Stimulated activated CD4-positive, alpha-beta T cell treated with anti-CD3 and anti-CD28 coated beads, Interleukin-12 subunit alpha, Interleukin-12 subunit beta, amount 100 ng/mL, for 48 hours (primary cell): ENCODE results near the gene HTR3A.
"Not testable (repeated sequence)": the region's sequence is repeated elsewhere in the genome, so short reads cannot be mapped to it uniquely, and the experiment has no call there.

Experiments
- DNase-seq, 3 donors: peaks; one replicate each; pipeline ENCODE4 v3.0.0-alpha.2; 2020; ENCODE audit warnings: low read depth in 2 of 3, low spot score in 1 of 3

The HTR3A gene

DNA sequence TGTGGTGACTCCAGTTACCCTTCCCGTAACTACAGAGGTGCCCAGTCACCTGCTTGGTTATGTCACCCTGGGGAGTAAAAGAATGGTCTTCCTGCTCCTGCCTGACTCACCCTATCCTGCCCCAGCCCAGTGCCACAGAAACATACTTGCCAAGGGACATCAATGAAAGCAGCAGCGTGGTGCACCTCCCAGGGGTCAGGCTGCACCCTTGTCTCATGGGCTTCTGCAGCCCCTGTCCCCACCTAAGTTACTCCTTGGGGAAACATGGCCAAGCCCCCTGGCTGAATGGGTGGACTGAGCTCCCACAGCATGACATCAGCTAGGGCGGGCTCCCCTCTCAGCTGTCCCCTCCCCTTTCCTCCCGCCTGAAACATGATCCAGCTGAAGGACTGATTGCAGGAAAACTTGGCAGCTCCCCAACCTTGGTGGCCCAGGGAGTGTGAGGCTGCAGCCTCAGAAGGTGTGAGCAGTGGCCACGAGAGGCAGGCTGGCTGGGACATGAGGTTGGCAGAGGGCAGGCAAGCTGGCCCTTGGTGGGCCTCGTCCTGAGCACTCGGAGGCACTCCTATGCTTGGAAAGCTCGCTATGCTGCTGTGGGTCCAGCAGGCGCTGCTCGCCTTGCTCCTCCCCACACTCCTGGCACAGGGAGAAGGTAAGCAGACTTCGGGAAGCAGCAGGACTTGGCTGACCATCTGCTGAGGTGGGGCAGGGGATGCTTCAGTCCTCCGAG, at the start of gene HTR3A:
Gene HTR3A (plus strand): TSS at position 368 of the 730 bp plus-strand sequence. CDS start 218 bp downstream, at position 586.
- DNase-seq = no peak

DNA sequence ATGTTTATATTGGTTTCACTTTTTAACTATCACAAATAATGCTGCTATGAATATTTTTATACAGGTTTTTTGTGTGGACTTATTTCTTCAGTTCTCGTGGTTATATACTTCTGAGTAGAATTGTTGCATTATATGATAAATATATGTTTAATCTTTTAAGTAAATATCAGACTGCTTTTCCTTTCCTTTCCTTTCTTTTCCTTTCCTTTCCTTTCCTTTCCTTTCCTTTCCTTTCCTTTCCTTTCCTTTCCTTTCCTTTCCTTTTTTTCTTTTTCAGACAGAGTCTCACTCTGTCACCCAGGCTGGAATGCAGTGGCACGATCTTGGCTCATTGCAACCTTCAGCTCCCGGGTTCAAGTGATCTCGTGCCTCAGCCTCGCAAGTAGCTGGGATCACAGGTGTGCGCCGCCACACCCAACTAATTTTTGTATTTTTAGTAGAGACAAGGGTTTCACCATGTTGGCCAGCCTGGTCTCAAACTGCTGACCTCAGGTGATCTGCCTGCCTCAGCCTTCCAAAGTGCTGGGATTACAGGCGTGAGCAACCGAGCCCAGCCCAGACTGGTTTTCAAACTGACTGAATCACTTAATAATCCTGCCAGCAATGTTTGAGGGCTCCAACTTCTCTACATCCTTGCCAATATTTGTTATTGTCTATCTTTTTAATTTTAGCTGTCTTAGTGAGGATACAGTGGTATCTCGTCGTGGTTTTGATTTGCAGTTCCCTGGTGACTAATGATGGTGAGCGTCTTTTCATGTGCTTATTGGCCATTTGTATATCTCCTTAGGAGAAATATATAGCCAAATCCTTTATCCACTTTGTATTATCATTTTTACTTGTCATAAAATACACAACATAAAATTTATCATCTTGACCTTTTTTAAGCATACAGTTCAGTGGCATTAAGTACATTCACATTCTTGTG, 48.4 kb upstream of the HTR3A start:
- DNase-seq = no peak

DNA sequence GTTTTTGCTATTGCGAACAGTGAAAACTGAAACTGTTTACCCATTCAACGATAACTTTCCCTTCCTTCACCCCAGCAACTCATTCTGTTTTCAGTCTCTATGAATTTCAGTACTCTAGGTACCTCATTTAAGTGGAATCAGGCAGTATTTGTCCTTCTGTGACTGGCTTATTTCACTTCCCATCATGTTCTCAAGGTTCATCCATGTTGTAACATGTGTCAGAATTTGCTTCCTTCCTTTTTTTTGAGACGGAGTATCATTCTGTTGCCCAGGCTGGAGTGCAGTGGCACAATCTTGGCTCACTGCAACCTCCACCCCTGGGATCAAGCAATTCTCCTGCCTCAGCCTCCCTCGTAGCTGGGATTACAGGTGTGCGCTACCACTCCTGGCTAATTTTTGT, 46.6 kb upstream of the HTR3A start:
- no peak for DNase-seq

- DNase-seq = no peak
Measured at GRCh38 chr11:113932788-113933187, 42.1 kb upstream of the HTR3A start.

- not testable (repeated sequence) for DNase-seq
Measured at GRCh38 chr11:113934193-113934592, 40.7 kb upstream of the HTR3A start.

GRCh38 chr11:113934761-113935160, 40.1 kb upstream of the HTR3A start:
- DNase-seq = no peak

DNA sequence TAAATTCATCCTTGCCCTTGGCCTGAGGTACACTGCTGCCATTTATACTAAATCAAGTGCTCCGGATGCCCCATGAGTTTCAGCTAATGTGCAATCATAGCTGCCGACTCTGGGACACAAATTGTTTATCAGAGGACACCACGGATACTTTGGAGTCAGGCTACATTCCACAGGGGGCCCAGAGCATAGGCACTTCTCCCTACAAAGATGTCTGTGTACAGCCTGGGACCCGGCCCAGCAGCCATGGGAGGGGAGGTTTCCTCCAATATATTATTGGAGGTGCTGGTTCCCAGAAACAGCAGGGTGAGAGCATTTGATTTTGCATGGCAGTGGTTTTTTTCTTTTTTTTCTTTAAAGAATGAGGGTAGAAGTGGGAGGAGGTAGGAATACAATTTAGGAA, 39.0 kb upstream of the HTR3A start:
- DNase-seq = no peak

GRCh38 chr11:113937918-113938317, 37.0 kb upstream of the HTR3A start:
- no peak for DNase-seq

DNA sequence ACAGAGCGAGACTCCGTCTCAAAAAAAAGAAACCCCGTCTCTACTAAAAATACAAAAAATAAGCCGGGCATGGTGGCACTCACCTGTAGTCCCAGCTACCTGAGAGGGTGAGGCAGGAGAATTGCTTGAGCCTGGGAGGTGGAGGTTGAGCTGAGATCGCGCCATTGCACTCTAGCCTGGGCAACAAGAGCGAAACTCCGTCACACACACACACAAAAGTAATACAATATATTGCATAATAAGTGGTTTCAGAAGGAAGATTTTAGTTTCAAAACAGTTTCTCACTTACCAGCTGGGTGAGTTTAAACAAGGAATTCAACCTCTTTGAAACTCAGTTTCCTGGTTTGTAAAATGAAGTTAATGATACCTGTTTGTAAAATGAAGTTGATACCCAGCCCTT, 32.7 kb upstream of the HTR3A start:
- no peak for DNase-seq

DNA sequence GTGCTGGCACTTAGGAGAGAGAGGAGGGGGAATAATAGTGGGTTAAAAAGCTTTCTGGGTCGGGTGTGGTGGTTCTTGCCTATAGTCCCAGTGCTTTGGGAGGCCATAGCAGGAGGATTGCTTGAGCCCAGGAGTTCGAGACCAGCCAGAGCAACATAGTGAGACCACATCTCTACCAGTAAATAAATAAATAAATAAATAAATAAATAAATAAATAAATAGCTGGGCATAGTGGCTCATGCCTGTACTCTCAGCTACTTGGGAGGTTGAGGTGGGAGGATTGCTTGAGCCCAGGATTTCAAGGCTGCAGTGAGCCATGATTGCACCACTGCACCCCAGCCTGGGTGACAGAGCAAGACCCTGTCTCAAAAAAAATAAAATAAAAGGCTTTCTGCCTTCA, 28.7 kb upstream of the HTR3A start:
- not testable (repeated sequence) for DNase-seq

GRCh38 chr11:113947994-113948393, 26.9 kb upstream of the HTR3A start:
- DNase-seq = no peak

DNA sequence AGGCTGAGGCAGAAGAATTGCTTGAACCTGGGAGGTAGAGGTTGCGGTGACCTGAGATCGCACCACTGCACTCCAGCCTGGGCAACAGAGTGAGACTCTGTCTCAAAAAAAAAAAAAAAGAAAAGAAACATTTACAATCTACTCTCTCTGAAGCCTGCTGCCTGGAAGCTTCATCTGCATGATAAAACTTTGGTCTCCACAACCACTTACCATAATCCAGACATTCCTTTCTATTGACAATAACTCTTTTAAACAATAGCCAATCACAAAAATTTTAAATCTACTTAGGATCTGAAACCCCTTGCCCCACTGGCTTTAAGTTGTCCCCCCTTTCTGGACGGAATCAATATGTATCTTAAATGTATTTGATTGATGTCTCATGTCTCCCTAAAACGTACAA, 25.0 kb upstream of the HTR3A start:
- DNase-seq = no peak

- DNase-seq = no peak
Measured at GRCh38 chr11:113951537-113951936, 23.4 kb upstream of the HTR3A start.

GRCh38 chr11:113952070-113952469, 22.8 kb upstream of the HTR3A start:
- no peak for DNase-seq

GRCh38 chr11:113952588-113952987, 22.3 kb upstream of the HTR3A start:
- no peak for DNase-seq

- DNase-seq = no peak
Measured at GRCh38 chr11:113954235-113954634, 20.7 kb upstream of the HTR3A start.

DNA sequence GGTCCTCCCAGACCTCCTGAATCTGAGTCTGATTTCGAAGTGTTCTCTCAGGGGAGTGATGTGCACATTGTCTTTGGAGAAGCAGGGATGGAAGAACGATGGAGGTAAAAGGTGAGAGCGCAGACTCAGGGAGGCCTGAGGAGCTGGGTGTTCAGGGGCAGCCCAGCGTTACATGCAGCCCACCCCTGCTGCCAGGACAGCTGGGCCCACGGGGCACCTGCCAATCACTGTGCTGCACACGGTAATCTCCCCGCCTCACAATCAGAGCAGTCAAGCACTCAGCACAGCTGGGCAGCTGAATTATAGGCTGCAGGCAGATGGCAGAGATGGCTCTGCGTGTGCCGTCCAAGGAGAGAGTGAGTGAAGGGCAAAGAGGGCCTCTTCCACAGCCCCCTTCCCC, 17.9 kb upstream of the HTR3A start:
- DNase-seq = no peak

DNA sequence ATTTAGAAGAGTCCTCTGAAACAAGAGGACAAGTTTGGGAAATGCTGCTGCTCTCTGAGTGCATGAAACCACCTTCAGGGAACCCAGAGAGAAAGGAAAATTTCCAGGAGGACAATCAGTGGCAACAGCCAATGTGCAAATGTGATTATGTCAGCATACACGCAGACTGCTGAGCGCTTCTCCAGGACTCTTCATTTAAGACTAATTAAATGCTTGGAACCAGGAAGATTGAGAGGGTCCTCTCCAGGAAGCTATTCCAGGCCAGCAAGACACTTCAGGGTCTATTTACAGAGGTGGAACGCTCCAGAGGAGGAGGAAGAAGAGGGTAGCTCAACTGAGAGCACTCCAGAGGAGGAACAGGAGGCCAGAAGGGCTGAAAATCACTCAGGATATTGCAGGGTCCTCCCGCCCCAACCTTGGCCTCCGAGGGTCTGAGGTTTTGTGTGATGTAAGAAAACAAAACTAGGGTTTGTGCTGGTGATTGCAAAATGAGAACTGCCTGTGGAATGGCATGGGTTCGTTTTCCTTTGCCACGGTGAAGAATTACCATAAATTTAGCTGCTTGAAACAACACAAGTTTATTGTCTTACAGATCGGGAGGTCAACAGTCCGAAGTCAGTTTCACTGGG, 14.1 kb upstream of the HTR3A start:
- DNase-seq = no peak

DNA sequence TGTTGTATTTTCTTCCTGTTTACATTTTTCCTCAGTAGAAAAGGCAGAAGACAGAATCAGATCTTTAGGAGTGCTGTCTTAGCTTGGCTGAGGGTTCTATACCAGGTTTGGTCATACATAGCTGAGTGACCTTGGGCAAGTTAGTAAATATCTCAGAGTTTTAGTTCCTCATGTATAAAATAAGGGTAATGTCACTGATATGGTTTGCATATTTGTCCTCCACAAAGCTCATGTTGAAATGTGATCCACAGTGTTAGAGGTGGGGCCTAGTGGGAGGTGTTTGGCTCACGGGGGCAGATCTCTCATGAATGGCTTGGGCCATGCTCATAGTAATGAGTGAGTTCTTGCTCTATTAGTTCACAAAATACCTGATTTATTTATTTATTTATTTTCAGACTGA, 7.5 kb upstream of the HTR3A start:
- DNase-seq = no peak

- DNase-seq = no peak
Measured at GRCh38 chr11:113971506-113972195, 3.3 kb upstream of the HTR3A start.

GRCh38 chr11:113977071-113977490, 2.2 kb downstream of the HTR3A start:
- no peak for DNase-seq
